MCF 10A (cell line): Measurements from ENCODE around the gene EPHB4. TPM values are rescaled to one million over a fixed set of nuclear protein-coding genes. Genes with fewer than 3 reads are reported as not detected.

Experiments used
- BruUV-seq: library from RNA; stranded (reverse); fragments of 400-500 nt; replicated peaks from 2 replicates; lab custom pipeline; 2021; lab: Mats Ljungman, UMichigan
- CTCF ChIA-PET: fragments of 300-600 bp; sonication (Branson Sonifier 250); formaldehyde crosslinking; extraction: SDS; loops from one replicate; lab custom pipeline; 2021; ENCODE audit warnings: antibody characterized with exemption, inconsistent platforms; lab: Yijun Ruan, JAX
- POLR2A ChIA-PET: fragments of 300-600, 350-650 bp; sonication (Branson Sonifier 250); formaldehyde crosslinking; extraction: SDS; loops from one replicate; lab custom pipeline; 2020; ENCODE audit warnings: antibody characterized with exemption, inconsistent platforms; lab: Yijun Ruan, JAX
- DNase-seq: peaks from one replicate; pipeline ENCODE4 v3.0.0-alpha.2; 2018; ENCODE audit not compliant: unreplicated experiment
- H3K27ac Mint-ChIP-seq: one replicate; pipeline ENCODE4 v1.8.0; 2022; ENCODE audit warnings: mild to moderate bottlenecking, low read depth, mixed read lengths; ENCODE audit not compliant: unreplicated experiment
- H3K27me3 Mint-ChIP-seq: one replicate; pipeline ENCODE4 v1.8.0; 2022; ENCODE audit warnings: mixed read lengths; ENCODE audit not compliant: insufficient read depth, unreplicated experiment
- H3K36me3 Mint-ChIP-seq: one replicate; pipeline ENCODE4 v1.8.0; 2022; ENCODE audit warnings: mild to moderate bottlenecking, moderate library complexity, mixed read lengths; ENCODE audit not compliant: insufficient read depth, unreplicated experiment
- H3K4me1 Mint-ChIP-seq: one replicate; pipeline ENCODE4 v1.8.0; 2022; ENCODE audit warnings: mixed read lengths; ENCODE audit not compliant: insufficient read depth, unreplicated experiment
- H3K4me3 Mint-ChIP-seq: one replicate; pipeline ENCODE4 v1.8.0; 2022; ENCODE audit warnings: mild to moderate bottlenecking, moderate library complexity, mixed read lengths; ENCODE audit not compliant: unreplicated experiment
- H3K9me3 Mint-ChIP-seq: one replicate; pipeline ENCODE4 v1.8.0; 2022; ENCODE audit warnings: mixed read lengths; ENCODE audit not compliant: unreplicated experiment
- intact Hi-C: fragments of 100-400 bp; cut with micrococcal nuclease; formaldehyde crosslinking; loops from 2 replicates; pipeline ENCODE4 v1.14.1; 2022
- total RNA-seq: library from RNA; stranded (reverse); gene quantifications from 2 replicates; pipeline ENCODE4 v1.2.3, GENCODE V29; 2022
- TF ChIP-seq, protein P1 (sequence below): fragments of 200-600 bp; IDR thresholded peaks from one replicate; pipeline ENCODE4 v1.8.0; 2022; ENCODE audit warnings: antibody characterized with exemption, mild to moderate bottlenecking; ENCODE audit not compliant: unreplicated experiment

The EPHB4 gene
- total RNA-seq, 1 experiment from 2014 or later, result 48.8 TPM

DNA sequence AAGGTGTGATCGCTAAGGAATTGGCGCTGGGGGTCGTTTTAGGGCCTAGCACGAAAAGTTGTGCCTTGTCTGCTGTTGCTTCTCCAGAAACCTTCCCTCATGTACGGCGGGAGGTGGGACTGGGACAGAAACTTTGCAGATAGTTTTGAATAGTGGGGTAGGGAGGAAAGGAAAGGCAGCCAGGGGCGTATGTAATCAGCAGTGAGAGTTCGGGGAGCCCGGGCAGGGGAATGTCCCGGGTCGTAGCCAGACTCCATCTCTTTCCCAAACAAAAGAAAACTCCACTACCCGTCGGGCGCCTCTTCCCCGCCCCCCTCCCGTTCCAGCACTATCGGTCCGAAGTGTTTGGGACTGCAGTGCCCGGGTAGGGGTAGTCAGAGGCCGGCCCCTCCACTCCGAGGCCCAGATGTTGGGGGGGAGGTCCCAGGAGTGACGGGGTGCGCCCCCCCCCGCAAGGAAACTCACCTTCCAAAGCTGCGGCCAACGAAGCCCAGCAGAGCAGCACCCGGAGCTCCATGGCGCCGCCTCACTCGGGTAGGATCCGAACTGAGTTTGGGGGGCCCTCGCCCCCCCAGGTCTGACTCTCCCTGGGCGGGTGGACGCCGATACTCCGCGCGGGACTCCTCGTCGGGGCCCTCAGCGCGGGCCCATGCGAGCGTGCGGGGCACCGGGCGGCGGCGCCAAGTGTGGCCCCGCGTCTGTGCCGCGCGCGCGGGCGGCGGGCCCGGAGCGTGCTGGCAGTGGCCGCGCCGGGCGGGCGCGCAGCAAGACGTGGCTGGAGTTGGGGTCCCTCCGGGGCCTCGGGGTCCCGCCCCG lies 601 bp downstream of the EPHB4 start:
- Mint-ChIP-seq H3K36me3 (peaks cover 28% of the 10 kb centered on the region), H3K4me1 (peaks cover 21% of the 10 kb centered on the region), H3K27ac (peak overlapping the region; percentile 86), H3K27me3 (no peaks in the 10 kb centered on the region), H3K4me3 (peak overlapping the region; percentile 96), H3K9me3 (no peaks in the 10 kb centered on the region)
- TF ChIP-seq, protein P1, sequence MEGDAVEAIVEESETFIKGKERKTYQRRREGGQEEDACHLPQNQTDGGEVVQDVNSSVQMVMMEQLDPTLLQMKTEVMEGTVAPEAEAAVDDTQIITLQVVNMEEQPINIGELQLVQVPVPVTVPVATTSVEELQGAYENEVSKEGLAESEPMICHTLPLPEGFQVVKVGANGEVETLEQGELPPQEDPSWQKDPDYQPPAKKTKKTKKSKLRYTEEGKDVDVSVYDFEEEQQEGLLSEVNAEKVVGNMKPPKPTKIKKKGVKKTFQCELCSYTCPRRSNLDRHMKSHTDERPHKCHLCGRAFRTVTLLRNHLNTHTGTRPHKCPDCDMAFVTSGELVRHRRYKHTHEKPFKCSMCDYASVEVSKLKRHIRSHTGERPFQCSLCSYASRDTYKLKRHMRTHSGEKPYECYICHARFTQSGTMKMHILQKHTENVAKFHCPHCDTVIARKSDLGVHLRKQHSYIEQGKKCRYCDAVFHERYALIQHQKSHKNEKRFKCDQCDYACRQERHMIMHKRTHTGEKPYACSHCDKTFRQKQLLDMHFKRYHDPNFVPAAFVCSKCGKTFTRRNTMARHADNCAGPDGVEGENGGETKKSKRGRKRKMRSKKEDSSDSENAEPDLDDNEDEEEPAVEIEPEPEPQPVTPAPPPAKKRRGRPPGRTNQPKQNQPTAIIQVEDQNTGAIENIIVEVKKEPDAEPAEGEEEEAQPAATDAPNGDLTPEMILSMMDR, result no peak
- ChIA-PET CTCF (interaction anchor here (0.6 to 3.9 kb wide), 12 partner anchors 11 to 387 kb away, joined by 3 to 26 read pairs (median 4); partner anchors contain the start of genes POP7 and SLC12A9), POLR2A (interaction anchor here (0.6 to 2.9 kb wide), 18 partner anchors 9 to 1174 kb away, joined by 3 to 23 read pairs (median 5); partner anchors contain the start of genes EPO, FBXO24, POP7 and SLC12A9)
- BruUV-seq, result no TSS peak
- intact Hi-C loops, result loop anchor here (1.0 kb wide), 3 partner anchors 26 to 121 kb away; partner anchors contain the start of gene SLC12A9
- DNase-seq, result peak; percentile 22

DNA sequence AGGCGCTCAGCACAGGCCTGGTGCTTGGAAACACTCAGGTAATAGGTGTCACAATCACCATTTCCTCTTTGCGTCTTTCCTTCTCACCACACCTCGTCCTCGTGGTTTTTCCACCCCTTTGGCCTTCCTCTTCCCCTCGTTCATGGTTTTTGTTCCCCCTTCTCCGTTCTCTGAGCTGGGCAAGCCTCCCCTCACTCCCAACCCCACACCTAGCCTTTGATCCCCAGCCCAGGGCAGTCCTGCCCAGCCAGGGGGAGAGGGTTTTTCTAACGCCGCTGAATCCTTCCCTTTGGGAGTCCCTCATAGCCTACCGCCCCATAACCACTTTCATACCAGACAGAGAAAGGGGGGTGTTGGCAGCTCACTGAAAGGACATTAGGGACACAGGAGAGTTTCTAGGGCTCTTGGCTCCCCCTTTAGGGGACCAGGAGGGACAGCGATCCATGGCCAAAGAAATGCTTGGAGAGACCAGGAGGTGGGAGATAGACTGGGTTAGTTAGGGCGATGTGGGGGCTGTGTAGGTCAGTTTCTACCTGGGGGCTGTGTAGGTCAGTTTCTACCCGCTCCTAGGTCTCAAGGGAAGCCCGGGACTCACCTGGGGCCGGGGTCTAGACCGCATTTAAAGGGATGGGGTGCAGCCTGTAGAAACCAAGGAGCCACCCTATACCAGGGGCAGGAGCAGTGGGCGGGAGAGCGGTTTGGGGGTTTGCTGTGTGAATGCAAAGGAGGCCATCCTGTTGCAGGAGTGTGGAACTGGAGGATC lies 1.4 kb downstream of the EPHB4 start:
- CTCF ChIA-PET, result interaction anchor here (0.7 to 3.9 kb wide), 5 partner anchors 9 to 241 kb away, joined by 3 to 26 read pairs (median 3); partner anchors contain the start of gene POP7
- TF ChIP-seq, protein P1, result peak; percentile 37
- DNase-seq, result peak; percentile 67
- intact Hi-C loops, result loop anchor here (1.0 kb wide), 2 partner anchors 27 to 121 kb away; no protein-coding TSS in a partner anchor
- H3K27me3 Mint-ChIP-seq, result no peaks in the 10 kb centered on the region
- peak overlapping the region; percentile 96 for H3K4me3 Mint-ChIP-seq
- BruUV-seq, result TSS peak; percentile 52
- H3K36me3 Mint-ChIP-seq, result peaks cover 36% of the 10 kb centered on the region
- peak overlapping the region; percentile 86 for H3K27ac Mint-ChIP-seq
- peaks cover 21% of the 10 kb centered on the region for H3K4me1 Mint-ChIP-seq
- POLR2A ChIA-PET, result interaction anchor here (0.6 to 2.9 kb wide), 12 partner anchors 19 to 1417 kb away, joined by 3 to 16 read pairs (median 5); partner anchors contain the start of genes EPO, POP7, SLC12A9 and SRRT
- no peaks in the 10 kb centered on the region for H3K9me3 Mint-ChIP-seq

DNA sequence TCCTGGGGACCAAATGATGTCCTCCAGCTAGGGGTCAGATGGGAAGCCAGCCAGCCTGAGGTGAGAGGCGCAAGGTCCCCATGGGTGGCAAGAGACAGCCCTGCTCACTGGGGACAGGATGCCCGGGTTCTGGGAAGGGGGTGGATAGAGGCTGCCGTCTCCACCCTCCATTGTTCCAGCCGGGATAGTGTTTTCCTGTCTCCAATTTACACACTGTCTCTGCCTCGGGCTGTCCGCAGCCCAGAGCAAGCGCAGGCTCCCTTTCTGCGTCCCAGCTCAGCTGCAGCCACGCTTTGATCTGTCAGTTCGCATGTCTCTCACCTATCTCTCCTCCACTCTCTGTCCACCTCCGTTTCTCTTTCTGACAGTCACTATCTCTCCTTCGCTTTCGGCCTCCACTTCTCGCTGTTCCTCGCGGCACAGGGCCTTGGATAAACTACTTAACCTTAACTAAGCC lies 2.1 kb downstream of the EPHB4 start:
- H3K36me3 Mint-ChIP-seq, result peaks cover 42% of the 10 kb centered on the region
- peaks cover 21% of the 10 kb centered on the region for H3K4me1 Mint-ChIP-seq
- peak overlapping the region; percentile 86 for H3K27ac Mint-ChIP-seq
- intact Hi-C loops, result no loop called here
- peak overlapping the region; percentile 96 for H3K4me3 Mint-ChIP-seq
- TF ChIP-seq, protein P1, result no peak
- BruUV-seq, result no TSS peak
- peak; percentile 42 for DNase-seq
- POLR2A ChIA-PET, result interaction anchor here (0.8 to 2.9 kb wide), 9 partner anchors 18 to 119 kb away, joined by 3 to 16 read pairs (median 5); partner anchors contain the start of genes POP7, SLC12A9 and SRRT
- CTCF ChIA-PET, result interaction anchor here (0.7 to 3.9 kb wide), 5 partner anchors 12 to 120 kb away, joined by 3 to 26 read pairs (median 6); partner anchors contain the start of gene POP7
- no peaks in the 10 kb centered on the region for H3K27me3 Mint-ChIP-seq
- no peaks in the 10 kb centered on the region for H3K9me3 Mint-ChIP-seq
